ENCODE results near the gene KLRF2.

KLRF2 gene

GRCh38 chr12:9856894-9857293 lies 24.4 kb upstream of the KLRF2 start:
- H3K4me3 ChIP-seq (ENCODE audit: low read depth, low read length) = no peak overlapping the region
- no peak for DNase-seq (ENCODE audit: low read depth)
- TF ChIP-seq, protein P1, sequence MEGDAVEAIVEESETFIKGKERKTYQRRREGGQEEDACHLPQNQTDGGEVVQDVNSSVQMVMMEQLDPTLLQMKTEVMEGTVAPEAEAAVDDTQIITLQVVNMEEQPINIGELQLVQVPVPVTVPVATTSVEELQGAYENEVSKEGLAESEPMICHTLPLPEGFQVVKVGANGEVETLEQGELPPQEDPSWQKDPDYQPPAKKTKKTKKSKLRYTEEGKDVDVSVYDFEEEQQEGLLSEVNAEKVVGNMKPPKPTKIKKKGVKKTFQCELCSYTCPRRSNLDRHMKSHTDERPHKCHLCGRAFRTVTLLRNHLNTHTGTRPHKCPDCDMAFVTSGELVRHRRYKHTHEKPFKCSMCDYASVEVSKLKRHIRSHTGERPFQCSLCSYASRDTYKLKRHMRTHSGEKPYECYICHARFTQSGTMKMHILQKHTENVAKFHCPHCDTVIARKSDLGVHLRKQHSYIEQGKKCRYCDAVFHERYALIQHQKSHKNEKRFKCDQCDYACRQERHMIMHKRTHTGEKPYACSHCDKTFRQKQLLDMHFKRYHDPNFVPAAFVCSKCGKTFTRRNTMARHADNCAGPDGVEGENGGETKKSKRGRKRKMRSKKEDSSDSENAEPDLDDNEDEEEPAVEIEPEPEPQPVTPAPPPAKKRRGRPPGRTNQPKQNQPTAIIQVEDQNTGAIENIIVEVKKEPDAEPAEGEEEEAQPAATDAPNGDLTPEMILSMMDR (conservative IDR thresholded peaks at IDR 0.05; ENCODE audit: low read depth, low read length) = no peak

GRCh38 chr12:9858135-9858534 lies 23.2 kb upstream of the KLRF2 start:
- no peak for DNase-seq (ENCODE audit: low read depth)
- H3K4me3 ChIP-seq (ENCODE audit: low read depth, low read length) = no peak overlapping the region
- TF ChIP-seq, protein P1 (conservative IDR thresholded peaks at IDR 0.05; ENCODE audit: low read depth, low read length) = no peak

DNA sequence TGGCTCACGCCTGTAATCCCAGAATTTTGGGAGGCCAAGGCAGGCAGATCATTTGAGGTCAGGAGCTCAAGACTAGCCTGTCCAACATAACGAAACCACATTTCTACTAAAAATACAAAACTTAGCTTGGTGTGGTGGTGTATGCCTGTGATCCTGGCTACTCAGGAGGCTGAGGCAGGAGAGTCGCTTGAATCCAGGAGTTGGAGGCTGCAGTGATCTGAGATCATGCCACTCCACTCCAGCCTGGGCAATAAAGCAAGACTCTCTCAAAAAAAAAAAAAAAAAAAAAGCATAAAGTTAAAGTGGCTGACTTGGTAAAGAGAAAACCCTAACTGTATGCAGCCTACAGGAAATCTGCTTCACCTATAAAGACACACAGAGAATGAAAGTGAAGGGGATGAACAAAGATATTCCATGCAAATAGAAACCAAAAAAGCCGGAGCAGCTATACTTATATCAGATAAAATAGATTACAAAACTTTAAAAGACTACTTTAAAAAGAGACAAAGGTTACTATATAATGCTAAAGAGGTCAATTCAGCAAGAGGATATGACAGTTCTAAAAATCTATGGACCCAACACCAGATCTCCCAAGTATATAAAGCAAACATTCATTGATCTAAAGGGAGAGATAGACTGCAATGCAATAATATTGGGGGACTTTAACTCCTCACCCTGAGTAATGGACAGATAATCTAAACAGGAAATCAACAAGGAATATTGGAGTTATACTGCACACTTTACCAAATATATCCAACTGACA lies 16.2 kb upstream of the KLRF2 start:
- peak overlapping the region; percentile 35 for H3K4me3 ChIP-seq (ENCODE audit: low read depth, low read length)
- no peak for DNase-seq (ENCODE audit: low read depth)
- TF ChIP-seq, protein P1 (conservative IDR thresholded peaks at IDR 0.05; ENCODE audit: low read depth, low read length) = no peak

DNA sequence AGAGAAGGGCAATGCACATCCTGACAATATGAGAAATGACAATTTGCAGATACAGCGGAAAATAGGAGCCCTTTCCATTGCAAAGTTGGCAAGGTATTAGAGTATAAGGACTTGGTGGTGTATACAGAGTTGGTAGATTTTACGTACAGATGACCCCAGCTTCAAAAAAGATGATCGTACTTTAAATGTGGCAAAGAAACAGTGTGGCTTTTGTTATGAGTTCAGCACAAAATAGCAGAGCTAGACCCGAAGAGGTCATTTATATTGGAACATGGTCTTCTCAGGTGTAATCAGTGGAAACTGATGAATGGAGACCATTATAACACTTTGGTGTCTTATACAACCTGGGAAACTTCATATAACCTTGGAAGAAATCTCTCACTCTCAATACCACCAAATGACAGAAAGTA lies 14.4 kb upstream of the KLRF2 start:
- peak overlapping the region; percentile 51 for H3K4me3 ChIP-seq (ENCODE audit: low read depth, low read length)
- TF ChIP-seq, protein P1 (conservative IDR thresholded peaks at IDR 0.05; ENCODE audit: low read depth, low read length) = no peak
- no peak for DNase-seq (ENCODE audit: low read depth)

- peak overlapping the region; percentile 51 for H3K4me3 ChIP-seq (ENCODE audit: low read depth, low read length)
- TF ChIP-seq, protein P1 (conservative IDR thresholded peaks at IDR 0.05; ENCODE audit: low read depth, low read length) = no peak
- no peak for DNase-seq (ENCODE audit: low read depth)
These were observed 13.8 kb upstream of the KLRF2 start for GRCh38 chr12:9867531-9867930.

GRCh38 chr12:9868311-9868801 lies 12.9 kb upstream of the KLRF2 start:
- TF ChIP-seq, protein P1 (conservative IDR thresholded peaks at IDR 0.05; ENCODE audit: low read depth, low read length) = no peak
- peak overlapping the region; percentile 51 for H3K4me3 ChIP-seq (ENCODE audit: low read depth, low read length)
- peak; percentile 29 for DNase-seq (ENCODE audit: low read depth)

DNA sequence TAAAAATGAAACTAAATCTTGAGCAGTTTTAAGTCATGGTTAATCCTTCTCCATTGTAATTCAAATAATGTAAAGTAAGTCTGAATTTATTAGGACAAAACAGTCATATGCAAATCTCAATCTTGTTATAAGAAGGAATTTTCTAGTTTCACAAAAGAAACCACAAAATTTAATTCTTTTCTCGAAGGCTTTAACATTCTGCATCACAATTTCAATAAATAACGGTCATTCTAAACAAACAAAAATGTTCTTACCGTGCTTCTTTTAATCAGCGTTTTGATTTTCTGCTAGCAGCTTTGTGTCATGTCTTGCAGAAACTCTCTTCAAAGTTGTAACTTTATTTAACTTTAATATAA lies 12.4 kb upstream of the KLRF2 start:
- DNase-seq (ENCODE audit: low read depth) = no peak
- H3K4me3 ChIP-seq (ENCODE audit: low read depth, low read length) = peak overlapping the region; percentile 51
- TF ChIP-seq, protein P1 (conservative IDR thresholded peaks at IDR 0.05; ENCODE audit: low read depth, low read length) = no peak
